Osteocyte (in vitro differentiated cells): ENCODE measurements around the gene NAA10. TPM values are rescaled to one million over a fixed set of nuclear protein-coding genes. Genes with fewer than 3 reads are reported as not detected.

Source experiments
- DNase-seq: peaks from one replicate; pipeline ENCODE4 v3.0.0; 2021; ENCODE audit warnings: mixed read lengths; ENCODE audit not compliant: unreplicated experiment; ENCODE audit errors: extremely low spot score
- H3K27ac Mint-ChIP-seq: one replicate; pipeline ENCODE4 v1.8.0; 2021; ENCODE audit warnings: mild to moderate bottlenecking, mixed read lengths; ENCODE audit not compliant: unreplicated experiment
- H3K27me3 Mint-ChIP-seq: one replicate; pipeline ENCODE4 v1.8.0; 2021; ENCODE audit warnings: mixed read lengths; ENCODE audit not compliant: unreplicated experiment
- H3K36me3 Mint-ChIP-seq: one replicate; pipeline ENCODE4 v1.8.0; 2021; ENCODE audit warnings: mixed read lengths; ENCODE audit not compliant: unreplicated experiment
- H3K4me1 Mint-ChIP-seq: one replicate; pipeline ENCODE4 v1.8.0; 2021; ENCODE audit warnings: mixed read lengths; ENCODE audit not compliant: unreplicated experiment
- H3K4me3 Mint-ChIP-seq: one replicate; pipeline ENCODE4 v1.8.0; 2021; ENCODE audit warnings: mild to moderate bottlenecking, moderate library complexity, mixed read lengths; ENCODE audit not compliant: unreplicated experiment
- H3K9me3 Mint-ChIP-seq: one replicate; pipeline ENCODE4 v1.8.0; 2021; ENCODE audit warnings: mixed read lengths; ENCODE audit not compliant: unreplicated experiment
- total RNA-seq: library from RNA; stranded (reverse); gene quantifications from 2 replicates; pipeline ENCODE4 v1.2.1, GENCODE V29; 2021
- TF ChIP-seq, protein P1 (sequence below): fragments of 200-600 bp; sonication (generic); IDR thresholded peaks from 2 replicates; pipeline ENCODE4 v1.5.0; 2021; ENCODE audit warnings: antibody characterized with exemption, mild to moderate bottlenecking, moderate library complexity

The NAA10 gene
- total RNA-seq, 1 donor from 2014 or later = 96.6 TPM

DNA sequence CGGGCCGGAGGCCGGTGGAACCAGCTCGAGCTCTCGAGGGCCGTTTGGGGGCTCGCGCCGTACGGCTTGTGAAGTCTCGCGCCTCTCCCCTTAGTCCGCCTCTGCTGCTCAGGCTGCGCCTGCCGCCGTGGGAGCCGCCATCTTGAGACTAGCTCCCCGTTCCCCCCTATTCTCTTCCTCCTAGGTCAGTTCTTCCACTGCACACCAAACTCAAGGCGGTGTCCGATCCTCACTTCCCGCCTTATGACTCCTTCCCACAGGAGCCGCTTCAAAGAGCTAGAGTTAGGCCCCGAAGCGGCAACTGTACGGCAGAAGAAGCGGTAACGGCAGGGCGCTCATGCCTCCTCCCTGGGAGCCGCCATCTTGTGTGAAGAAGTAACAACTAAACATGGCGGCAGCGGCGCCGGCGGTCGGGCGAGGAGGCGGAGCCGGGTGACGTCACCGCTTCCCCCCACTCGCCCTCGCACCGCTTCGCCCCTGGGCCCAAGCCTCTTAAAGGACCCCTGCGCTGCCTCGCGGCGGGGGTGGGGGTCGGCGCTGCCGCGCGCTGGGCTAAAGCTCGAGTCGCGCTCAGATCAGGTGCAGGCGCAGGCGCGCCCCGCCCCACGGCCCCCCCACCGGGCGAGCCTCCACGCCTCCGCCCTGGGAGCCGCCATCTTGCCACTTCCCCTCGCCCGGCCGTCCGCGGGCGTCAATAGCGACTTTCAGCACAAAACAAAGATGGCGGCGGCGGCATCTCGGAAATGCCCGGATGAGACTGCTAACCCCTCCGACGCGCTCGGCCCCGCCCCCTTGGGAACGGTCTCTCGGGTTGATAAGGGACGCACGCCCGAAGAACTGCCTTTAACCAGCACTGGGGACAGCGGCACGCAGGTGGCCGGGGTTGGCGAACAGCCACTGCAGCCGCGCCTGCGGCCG lies 36.9 kb upstream of the NAA10 start, which contains the start of gene HCFC1:
Gene HCFC1 (minus strand): TSS at position 369 of the 918 bp plus-strand sequence. CDS start 978 bp downstream, outside the sequence.
- TF ChIP-seq, protein P1, sequence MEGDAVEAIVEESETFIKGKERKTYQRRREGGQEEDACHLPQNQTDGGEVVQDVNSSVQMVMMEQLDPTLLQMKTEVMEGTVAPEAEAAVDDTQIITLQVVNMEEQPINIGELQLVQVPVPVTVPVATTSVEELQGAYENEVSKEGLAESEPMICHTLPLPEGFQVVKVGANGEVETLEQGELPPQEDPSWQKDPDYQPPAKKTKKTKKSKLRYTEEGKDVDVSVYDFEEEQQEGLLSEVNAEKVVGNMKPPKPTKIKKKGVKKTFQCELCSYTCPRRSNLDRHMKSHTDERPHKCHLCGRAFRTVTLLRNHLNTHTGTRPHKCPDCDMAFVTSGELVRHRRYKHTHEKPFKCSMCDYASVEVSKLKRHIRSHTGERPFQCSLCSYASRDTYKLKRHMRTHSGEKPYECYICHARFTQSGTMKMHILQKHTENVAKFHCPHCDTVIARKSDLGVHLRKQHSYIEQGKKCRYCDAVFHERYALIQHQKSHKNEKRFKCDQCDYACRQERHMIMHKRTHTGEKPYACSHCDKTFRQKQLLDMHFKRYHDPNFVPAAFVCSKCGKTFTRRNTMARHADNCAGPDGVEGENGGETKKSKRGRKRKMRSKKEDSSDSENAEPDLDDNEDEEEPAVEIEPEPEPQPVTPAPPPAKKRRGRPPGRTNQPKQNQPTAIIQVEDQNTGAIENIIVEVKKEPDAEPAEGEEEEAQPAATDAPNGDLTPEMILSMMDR = no peak
- Mint-ChIP-seq H3K4me1 (peaks cover 53% of the 10 kb centered on the region), H3K27ac (peak within 1 kb of the TSS; percentile 100), H3K27me3 (no peaks in the 10 kb centered on the region), H3K36me3 (no peaks in the 10 kb centered on the region), H3K4me3 (peak within 1 kb of the TSS; percentile 100), H3K9me3 (no peaks in the 10 kb centered on the region)
- DNase-seq = peak; percentile 99

DNA sequence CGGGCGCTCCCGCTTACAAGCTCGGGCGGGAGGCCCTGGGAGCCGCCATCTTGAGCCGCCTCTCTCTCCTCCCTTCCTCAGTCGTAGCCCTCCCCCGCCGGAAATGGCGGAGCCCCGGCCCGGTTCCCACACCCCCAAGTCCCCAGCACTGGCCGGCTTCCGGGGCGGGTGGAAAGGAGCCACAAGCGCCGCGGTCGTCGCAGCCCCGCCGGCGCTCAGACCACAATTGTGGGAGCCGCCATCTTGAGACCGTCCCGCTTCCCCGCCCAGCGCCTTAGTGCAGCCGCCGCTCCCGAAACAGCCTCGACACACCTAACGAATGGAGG lies 36.2 kb upstream of the NAA10 start:
- Mint-ChIP-seq H3K36me3 (no peaks in the 10 kb centered on the region), H3K27me3 (no peaks in the 10 kb centered on the region), H3K27ac (peak overlapping the region; percentile 100), H3K4me3 (peak overlapping the region; percentile 100), H3K4me1 (peaks cover 58% of the 10 kb centered on the region), H3K9me3 (no peaks in the 10 kb centered on the region)
- DNase-seq = peak; percentile 98
- TF ChIP-seq, protein P1 = no peak

DNA sequence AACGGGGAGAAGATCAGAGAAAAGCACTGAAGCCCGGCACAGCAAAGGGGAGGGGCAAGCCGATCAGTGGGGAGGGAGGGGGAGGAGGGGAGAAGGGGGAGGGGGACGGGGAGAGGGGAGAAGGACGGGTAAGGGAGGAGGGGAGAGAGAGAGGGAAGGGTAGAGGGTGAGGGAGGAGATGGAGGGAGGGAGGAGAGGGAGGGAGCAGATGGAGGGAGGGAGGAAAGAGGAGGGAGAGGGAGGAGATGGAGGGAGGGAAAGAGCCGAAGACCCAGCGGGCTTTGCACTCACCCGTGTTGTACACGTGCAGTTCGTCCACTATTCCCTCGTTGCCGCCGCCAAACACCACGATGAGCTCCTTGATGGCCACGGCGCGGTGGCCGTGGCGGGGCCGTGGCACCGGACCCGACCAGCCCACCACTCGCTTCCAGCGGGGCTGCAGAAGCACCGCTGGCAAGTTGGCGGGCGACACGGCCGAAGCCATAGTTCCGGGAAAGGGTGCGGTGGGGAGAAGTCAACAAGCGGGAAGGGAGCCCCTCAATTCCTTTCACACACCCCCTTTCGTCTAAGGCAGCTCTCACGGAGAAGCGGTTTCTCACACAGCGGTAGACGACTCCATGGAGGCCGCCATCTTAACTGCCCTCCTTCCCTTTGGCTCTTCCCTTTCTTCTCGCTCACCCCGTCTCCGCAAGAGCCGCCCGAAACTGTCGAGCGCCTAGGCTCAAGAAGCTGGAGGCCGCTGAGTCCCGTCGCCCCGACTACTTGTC lies 35.7 kb upstream of the NAA10 start:
- peak overlapping the region; percentile 100 for H3K27ac Mint-ChIP-seq
- H3K4me3 Mint-ChIP-seq = peak overlapping the region; percentile 100
- H3K9me3 Mint-ChIP-seq = no peaks in the 10 kb centered on the region
- H3K4me1 Mint-ChIP-seq = peaks cover 60% of the 10 kb centered on the region
- TF ChIP-seq, protein P1 = no peak
- no peak for DNase-seq
- H3K36me3 Mint-ChIP-seq = no peaks in the 10 kb centered on the region
- no peaks in the 10 kb centered on the region for H3K27me3 Mint-ChIP-seq

DNA sequence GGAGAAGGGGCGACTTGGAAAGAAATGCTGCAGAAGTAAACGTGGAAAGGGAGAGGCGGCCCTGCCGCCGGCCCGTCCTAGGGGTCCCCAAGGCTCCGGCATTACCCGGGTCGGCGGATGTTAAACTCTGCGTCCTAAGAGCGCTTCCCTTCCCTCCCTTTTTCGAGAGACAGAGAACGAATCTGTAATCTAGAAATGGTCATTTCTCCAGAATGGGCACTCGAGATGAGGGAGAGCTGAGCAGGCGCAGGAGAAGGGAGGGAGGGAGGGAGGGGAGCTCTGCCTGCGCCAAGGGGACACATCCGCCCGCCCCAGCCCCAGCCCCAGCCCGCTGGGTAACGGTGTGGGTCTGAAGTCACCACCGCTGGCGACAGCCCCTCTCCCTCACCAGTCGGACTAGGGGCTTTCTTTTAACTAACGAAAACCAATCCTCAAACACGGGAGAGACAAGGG lies 35.1 kb upstream of the NAA10 start:
- DNase-seq = no peak
- Mint-ChIP-seq H3K4me1 (peaks cover 59% of the 10 kb centered on the region), H3K27me3 (no peaks in the 10 kb centered on the region), H3K4me3 (peak overlapping the region; percentile 100), H3K27ac (peak overlapping the region; percentile 95), H3K9me3 (no peaks in the 10 kb centered on the region), H3K36me3 (no peaks in the 10 kb centered on the region)
- TF ChIP-seq, protein P1 = no peak
